GM12874 (cell line): ENCODE data around the gene WNT5B.

Experiments used
- TF ChIP-seq, protein P1 (sequence below): IDR thresholded peaks from 2 replicates; pipeline ENCODE4 v1.5.1; 2011; ENCODE audit warnings: low read depth, mild to moderate bottlenecking, control low read depth, low read length, moderate library complexity; ENCODE audit not compliant: insufficient read depth

WNT5B gene

GRCh38 chr12:1593174-1594005 is 35.6 kb upstream of the WNT5B start:
- TF ChIP-seq, protein P1, sequence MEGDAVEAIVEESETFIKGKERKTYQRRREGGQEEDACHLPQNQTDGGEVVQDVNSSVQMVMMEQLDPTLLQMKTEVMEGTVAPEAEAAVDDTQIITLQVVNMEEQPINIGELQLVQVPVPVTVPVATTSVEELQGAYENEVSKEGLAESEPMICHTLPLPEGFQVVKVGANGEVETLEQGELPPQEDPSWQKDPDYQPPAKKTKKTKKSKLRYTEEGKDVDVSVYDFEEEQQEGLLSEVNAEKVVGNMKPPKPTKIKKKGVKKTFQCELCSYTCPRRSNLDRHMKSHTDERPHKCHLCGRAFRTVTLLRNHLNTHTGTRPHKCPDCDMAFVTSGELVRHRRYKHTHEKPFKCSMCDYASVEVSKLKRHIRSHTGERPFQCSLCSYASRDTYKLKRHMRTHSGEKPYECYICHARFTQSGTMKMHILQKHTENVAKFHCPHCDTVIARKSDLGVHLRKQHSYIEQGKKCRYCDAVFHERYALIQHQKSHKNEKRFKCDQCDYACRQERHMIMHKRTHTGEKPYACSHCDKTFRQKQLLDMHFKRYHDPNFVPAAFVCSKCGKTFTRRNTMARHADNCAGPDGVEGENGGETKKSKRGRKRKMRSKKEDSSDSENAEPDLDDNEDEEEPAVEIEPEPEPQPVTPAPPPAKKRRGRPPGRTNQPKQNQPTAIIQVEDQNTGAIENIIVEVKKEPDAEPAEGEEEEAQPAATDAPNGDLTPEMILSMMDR: no peak

- TF ChIP-seq, protein P1: no peak
Measured at GRCh38 chr12:1594006-1594260, 35.1 kb upstream of the WNT5B start.

- TF ChIP-seq, protein P1: no peak
Measured at GRCh38 chr12:1594261-1595025, 34.6 kb upstream of the WNT5B start, which contains the start of gene FBXL14. FBXL14 (minus strand) TSS chr12:1594581; CDS start chr12:1594066, 515 bp downstream.

- TF ChIP-seq, protein P1: no peak
Measured at GRCh38 chr12:1595026-1595561, 33.9 kb upstream of the WNT5B start.

DNA sequence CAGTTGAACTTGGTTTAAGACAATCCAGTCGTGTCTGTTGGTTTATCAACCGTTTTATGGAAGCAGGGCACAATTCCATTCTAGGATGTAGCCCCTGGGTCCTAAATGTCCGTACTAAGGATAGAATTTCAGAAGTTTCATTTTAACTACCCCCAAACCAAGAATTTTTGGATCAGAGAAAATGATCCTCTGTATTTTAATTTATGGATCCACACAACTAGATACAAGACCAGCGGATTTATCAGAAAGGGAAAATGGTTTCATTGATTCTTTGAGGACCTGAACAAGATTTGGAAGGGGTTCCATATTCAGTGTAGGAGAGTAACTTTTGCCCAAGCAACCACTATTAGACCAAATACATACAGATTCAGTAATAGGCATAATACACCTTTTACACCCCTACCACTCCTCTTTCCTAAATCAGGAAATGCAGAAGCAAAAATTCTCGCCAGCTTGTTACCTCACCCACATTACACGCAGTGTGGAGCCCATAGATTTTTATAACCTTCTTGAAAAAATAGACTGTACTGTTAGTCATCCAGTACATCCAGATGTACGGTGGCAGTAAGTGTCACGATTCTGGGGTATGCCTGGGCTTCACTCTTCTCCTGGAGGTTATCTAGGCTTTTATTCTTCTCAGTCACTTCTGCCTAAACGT is 33.2 kb upstream of the WNT5B start:
- TF ChIP-seq, protein P1: no peak

DNA sequence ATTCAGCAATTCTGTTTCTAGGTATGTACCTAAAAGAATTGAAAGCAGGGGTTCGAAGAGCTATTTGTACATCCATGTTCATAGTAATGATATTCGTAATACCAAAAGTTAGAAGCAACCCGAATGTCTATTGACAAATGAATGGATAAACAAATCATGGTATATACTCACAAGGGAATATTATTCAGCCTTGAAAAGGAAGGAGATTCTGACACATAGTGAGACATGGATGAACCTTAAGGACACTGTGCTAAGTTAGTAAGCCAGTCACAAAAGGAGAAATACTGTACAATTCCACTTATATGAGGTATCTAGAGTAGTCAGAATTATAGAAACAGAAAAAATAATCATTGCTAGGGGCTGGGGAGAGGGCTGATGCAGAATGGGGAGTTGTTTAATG is 30.3 kb upstream of the WNT5B start:
- TF ChIP-seq, protein P1: no peak

DNA sequence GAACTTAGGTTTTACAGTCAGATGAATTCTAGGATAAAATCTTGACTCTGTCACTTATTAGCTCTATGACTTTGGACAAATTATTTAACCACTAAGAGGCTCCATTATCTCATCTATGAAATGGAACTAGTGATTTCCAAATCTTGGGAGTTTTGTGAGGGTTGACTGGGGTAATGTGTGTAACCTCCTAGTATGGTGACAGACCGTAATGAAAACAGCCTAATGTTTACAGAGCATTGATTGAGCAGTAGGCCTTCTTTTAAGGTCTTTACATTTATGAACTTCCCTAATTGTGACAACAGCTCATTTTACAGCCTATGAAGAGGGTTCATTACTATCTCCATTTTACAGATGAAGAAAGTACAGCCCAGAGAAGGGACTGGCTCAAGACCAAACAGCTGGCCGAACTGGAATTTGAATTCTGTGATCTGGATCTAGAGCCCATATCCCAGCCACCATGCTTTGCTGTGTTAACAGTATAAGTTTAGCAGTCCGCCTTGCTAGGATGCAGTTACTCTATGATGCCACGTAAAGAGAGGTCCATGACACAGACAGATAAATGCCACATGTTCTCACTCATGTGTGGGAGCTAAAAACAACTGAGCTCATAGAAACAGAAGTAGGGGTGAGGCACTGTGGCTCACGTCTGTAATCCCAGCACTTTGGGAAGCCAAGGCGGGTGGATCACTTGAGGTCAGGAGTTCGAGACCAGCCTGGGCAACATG is 25.6 kb upstream of the WNT5B start:
- TF ChIP-seq, protein P1: no peak
